Activated CD8-positive, alpha-beta T cell treated with anti-CD3 and anti-CD28 coated beads for 36 hours (primary cell): ENCODE results near the gene ZBED6. TPM values are rescaled to one million over a fixed set of nuclear protein-coding genes. Genes with fewer than 3 reads are reported as not detected.
A peak's percentile ranks its signal among the peaks of the same experiment; 100 is the strongest.

Experiments used
- ATAC-seq: fragments of 200-7000 bp; cut with Tn5 transposase; one replicate; pipeline ENCODE4 v1.10.0; 2021; ENCODE audit warnings: mild to moderate bottlenecking, moderate library complexity
- CTCF ChIA-PET: fragments of 350-600 bp; sonication (Branson Sonifier 250); formaldehyde crosslinking; loops from one replicate; lab custom pipeline; 2021; ENCODE audit warnings: antibody characterized with exemption; lab: Charles Lee
- POLR2A ChIA-PET: fragments of 350-600 bp; sonication (Branson Sonifier 250); formaldehyde crosslinking; loops from one replicate; lab custom pipeline; 2021; ENCODE audit warnings: antibody characterized with exemption; lab: Charles Lee
- DNase-seq: peaks from one replicate; pipeline ENCODE4 v3.0.0-alpha.2; 2020
- H3K27ac Mint-ChIP-seq: one replicate; pipeline ENCODE4 v1.8.0; 2021; ENCODE audit warnings: mild to moderate bottlenecking, mixed read lengths
- H3K27me3 Mint-ChIP-seq: one replicate; pipeline ENCODE4 v1.8.0; 2021; ENCODE audit warnings: mixed read lengths
- H3K36me3 Mint-ChIP-seq: one replicate; pipeline ENCODE4 v1.8.0; 2021; ENCODE audit warnings: low read depth, mixed read lengths
- H3K4me1 Mint-ChIP-seq: one replicate; pipeline ENCODE4 v1.8.0; 2021; ENCODE audit warnings: low read depth, mixed read lengths
- H3K4me3 Mint-ChIP-seq: one replicate; pipeline ENCODE4 v1.8.0; 2021; ENCODE audit warnings: mild to moderate bottlenecking, moderate library complexity, mixed read lengths
- H3K9me3 Mint-ChIP-seq: one replicate; pipeline ENCODE4 v1.8.0; 2021; ENCODE audit warnings: mixed read lengths
- CTCF ChIP-seq: fragments of 200-600 bp; IDR thresholded peaks from one replicate; pipeline ENCODE4 v1.8.0; 2022; ENCODE audit warnings: antibody characterized with exemption, mild to moderate bottlenecking
- intact Hi-C: fragments of 100-400 bp; cut with micrococcal nuclease; formaldehyde crosslinking; loops from one replicate; pipeline ENCODE4 v1.10.0; 2022
- total RNA-seq, 2 experiments: library from RNA; stranded (reverse); gene quantifications; one replicate each; pipeline ENCODE4 v1.2.3, GENCODE V29; 2021

ZBED6 gene
- total RNA-seq, 2 experiments from 2014 or later, result 17.3 to 17.7 TPM

GRCh38 chr1:203764105-203765028, 31.1 kb upstream of the ZBED6 start:
- Mint-ChIP-seq H3K4me1 (peaks cover 38% of the 10 kb centered on the region), H3K36me3 (peaks cover 31% of the 10 kb centered on the region), H3K4me3 (peak overlapping the region; percentile 98), H3K27ac (peak overlapping the region; percentile 99), H3K27me3 (no peaks in the 10 kb centered on the region), H3K9me3 (no peaks in the 10 kb centered on the region)
- intact Hi-C loops, result no loop called here
- DNase-seq (no peak), ATAC-seq (peak; percentile 8)
- TF ChIP-seq CTCF, result no peak
- ChIA-PET CTCF (interaction anchor here (0.6 to 2.4 kb wide), 12 partner anchors 12 to 497 kb away, joined by 3 to 11 read pairs (median 4); no protein-coding TSS in a partner anchor), POLR2A (interaction anchor here (0.7 to 3.1 kb wide), 32 partner anchors 10 to 457 kb away, joined by 3 to 39 read pairs (median 5); partner anchors contain the start of genes ZBED6 and ZC3H11A)

GRCh38 chr1:203765029-203765837, 30.2 kb upstream of the ZBED6 start, which contains the start of gene LAX1:
TSS of gene LAX1 (plus strand) at chr1:203765183. CDS start at chr1:203765566, 383 bp downstream.
- peak within 1 kb of the TSS; percentile 98 for H3K4me3 Mint-ChIP-seq
- H3K9me3 Mint-ChIP-seq, result no peaks in the 10 kb centered on the region
- intact Hi-C loops, result no loop called here
- peaks cover 43% of the 10 kb centered on the region for H3K4me1 Mint-ChIP-seq
- ChIA-PET CTCF (interaction anchor here (0.6 to 2.4 kb wide), 11 partner anchors 11 to 498 kb away, joined by 3 to 11 read pairs (median 4); no protein-coding TSS in a partner anchor), POLR2A (interaction anchor here (0.5 to 3.1 kb wide), 37 partner anchors 10 to 647 kb away, joined by 3 to 39 read pairs (median 5); partner anchors contain the start of genes ZBED6 and ZC3H11A)
- no peak for TF ChIP-seq CTCF
- ATAC-seq (peak; percentile 86), DNase-seq (peak; percentile 92)
- no peaks in the 10 kb centered on the region for H3K27me3 Mint-ChIP-seq
- H3K27ac Mint-ChIP-seq, result peak within 1 kb of the TSS; percentile 99
- H3K36me3 Mint-ChIP-seq, result peaks cover 32% of the 10 kb centered on the region

GRCh38 chr1:203768256-203768655, 27.2 kb upstream of the ZBED6 start:
- intact Hi-C loops, result no loop called here
- H3K36me3 Mint-ChIP-seq, result peaks cover 54% of the 10 kb centered on the region
- H3K4me1 Mint-ChIP-seq, result peaks cover 40% of the 10 kb centered on the region
- ATAC-seq (no peak), DNase-seq (no peak)
- peak overlapping the region; percentile 86 for H3K27ac Mint-ChIP-seq
- H3K9me3 Mint-ChIP-seq, result no peaks in the 10 kb centered on the region
- ChIA-PET CTCF (no interaction called here), POLR2A (interaction anchor here (0.9 kb wide), 1 partner anchor 29 kb away, joined by 3 read pairs; no protein-coding TSS in a partner anchor)
- no peak for TF ChIP-seq CTCF
- H3K27me3 Mint-ChIP-seq, result no peaks in the 10 kb centered on the region
- peak overlapping the region; percentile 17 for H3K4me3 Mint-ChIP-seq

GRCh38 chr1:203769505-203770343, 25.7 kb upstream of the ZBED6 start:
- peaks cover 68% of the 10 kb centered on the region for H3K36me3 Mint-ChIP-seq
- no peak for ATAC-seq
- ChIA-PET POLR2A (interaction anchor here (1.2 kb wide), 1 partner anchor 12 kb away, joined by 3 read pairs; no protein-coding TSS in a partner anchor), CTCF (no interaction called here)
- intact Hi-C loops, result no loop called here
- peak overlapping the region; percentile 49 for H3K27ac Mint-ChIP-seq
- no peak for TF ChIP-seq CTCF
- H3K9me3 Mint-ChIP-seq, result no peaks in the 10 kb centered on the region
- H3K4me1 Mint-ChIP-seq, result peaks cover 26% of the 10 kb centered on the region
- DNase-seq, result no peak
- no peak overlapping the region for H3K4me3 Mint-ChIP-seq
- H3K27me3 Mint-ChIP-seq, result no peaks in the 10 kb centered on the region
